ENCODE data around the gene ATF7.
A peak's percentile ranks its signal among the peaks of the same experiment; 100 is the strongest.

DNA sequence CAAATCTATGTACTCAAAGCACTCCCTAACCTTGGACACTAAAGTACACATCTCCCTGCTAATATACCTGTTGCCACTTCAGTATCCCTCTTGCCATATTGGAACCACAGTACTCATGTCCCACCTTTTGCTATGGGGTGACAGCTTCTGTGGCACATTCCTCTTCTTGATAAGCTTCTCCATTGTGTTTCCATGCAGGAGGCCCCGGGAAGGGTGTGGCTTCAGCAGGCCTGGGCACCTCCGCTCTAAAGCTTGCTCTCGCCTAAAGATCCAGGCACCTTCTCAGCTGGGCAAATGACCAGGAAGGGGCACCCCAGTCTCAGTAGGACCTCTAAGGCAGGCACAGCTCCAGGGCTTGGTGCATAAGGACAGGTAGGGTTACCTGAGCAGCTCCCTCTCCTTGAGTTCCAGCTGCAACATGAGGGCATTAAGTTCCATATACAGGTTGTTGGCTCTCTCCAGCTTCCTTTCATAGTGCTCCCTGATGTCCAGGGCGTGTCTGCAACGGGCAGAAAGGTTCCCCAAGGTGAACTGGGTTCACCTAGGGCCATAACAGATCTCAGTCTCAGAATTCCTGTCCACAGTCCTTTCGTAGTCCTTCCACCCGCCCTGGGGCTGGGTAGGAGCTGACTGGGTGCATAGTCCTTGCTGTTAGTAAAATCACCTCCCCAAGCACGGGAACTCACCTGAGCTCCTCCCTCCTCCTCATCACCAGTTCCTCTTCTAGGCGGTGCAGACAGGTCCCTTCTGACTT, 142.8 kb downstream of the ATF7 start:
- peak; percentile 42 for TF ChIP-seq POLR2A (IDR thresholded peaks at IDR 0.05; ENCODE audit: low read length)
- no peak for TF ChIP-seq GATA1 (IDR thresholded peaks at IDR 0.05; ENCODE audit: low read depth, low read length)

All from erythroblast (primary cell).